ENCODE data around the gene RPS13.

DNA sequence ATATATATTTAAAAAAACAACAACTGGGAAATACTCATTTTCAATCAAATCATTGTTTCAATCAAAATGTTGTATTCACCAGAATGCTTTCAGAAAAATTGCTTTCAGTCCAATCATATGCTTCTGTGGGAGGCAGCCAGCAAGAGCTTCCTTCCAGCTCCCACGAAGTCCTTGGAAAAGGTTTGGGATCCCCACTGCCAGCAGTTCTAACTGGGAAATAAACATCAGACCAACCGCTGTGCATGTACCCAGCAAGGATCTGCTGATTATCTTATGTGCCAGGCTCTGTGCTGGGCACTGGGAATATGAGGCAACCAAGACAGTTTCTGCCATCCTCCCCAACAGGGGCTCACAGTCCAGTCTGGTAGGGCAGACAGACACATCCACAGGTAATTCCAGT, 10.8 kb downstream of the RPS13 start:
- TF ChIP-seq POLR2A (IDR thresholded peaks at IDR 0.05) (no peak), POLR2AphosphoS5 (IDR thresholded peaks at IDR 0.05) (no peak)
- TF ChIP-seq, protein P1, sequence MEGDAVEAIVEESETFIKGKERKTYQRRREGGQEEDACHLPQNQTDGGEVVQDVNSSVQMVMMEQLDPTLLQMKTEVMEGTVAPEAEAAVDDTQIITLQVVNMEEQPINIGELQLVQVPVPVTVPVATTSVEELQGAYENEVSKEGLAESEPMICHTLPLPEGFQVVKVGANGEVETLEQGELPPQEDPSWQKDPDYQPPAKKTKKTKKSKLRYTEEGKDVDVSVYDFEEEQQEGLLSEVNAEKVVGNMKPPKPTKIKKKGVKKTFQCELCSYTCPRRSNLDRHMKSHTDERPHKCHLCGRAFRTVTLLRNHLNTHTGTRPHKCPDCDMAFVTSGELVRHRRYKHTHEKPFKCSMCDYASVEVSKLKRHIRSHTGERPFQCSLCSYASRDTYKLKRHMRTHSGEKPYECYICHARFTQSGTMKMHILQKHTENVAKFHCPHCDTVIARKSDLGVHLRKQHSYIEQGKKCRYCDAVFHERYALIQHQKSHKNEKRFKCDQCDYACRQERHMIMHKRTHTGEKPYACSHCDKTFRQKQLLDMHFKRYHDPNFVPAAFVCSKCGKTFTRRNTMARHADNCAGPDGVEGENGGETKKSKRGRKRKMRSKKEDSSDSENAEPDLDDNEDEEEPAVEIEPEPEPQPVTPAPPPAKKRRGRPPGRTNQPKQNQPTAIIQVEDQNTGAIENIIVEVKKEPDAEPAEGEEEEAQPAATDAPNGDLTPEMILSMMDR (IDR thresholded peaks at IDR 0.05), result no peak
